Measurements from ENCODE around the gene GRK2. TPM values are rescaled to one million over a fixed set of nuclear protein-coding genes. Genes with fewer than 3 reads are reported as not detected.
"Not testable (repeated sequence)": the region's sequence is repeated elsewhere in the genome, so short reads cannot be mapped to it uniquely, and the experiment has no call there.

Gene GRK2
- polyA plus RNA-seq (2013, experiment 1 of 4) = 47.7 TPM
- 45.8 TPM for polyA plus RNA-seq (2013, experiment 2 of 4)
- polyA plus RNA-seq (2013, experiment 3 of 4) = 35.1 TPM
- 37.3 TPM for polyA plus RNA-seq (2013, experiment 4 of 4)

GRCh38 chr11:67266449-67267187 lies at the start of gene GRK2:
GRK2 (plus strand) TSS chr11:67266473; CDS start chr11:67266700, 227 bp downstream.
- no peaks in the 10 kb centered on the region for H3K9me3 ChIP-seq (ENCODE audit: control insufficient read depth, low read length)
- H3K27me3 ChIP-seq (ENCODE audit: control insufficient read depth, insufficient read depth, low read length, poor library complexity, severe bottlenecking) = peaks cover 24% of the 10 kb centered on the region
- WGBS, 2 experiments = 0 to 1% methylated on average over 103 of the region's 103 CpGs
- no peaks in the 10 kb centered on the region for H3K36me3 ChIP-seq (ENCODE audit: control insufficient read depth, insufficient read depth, low read length)
- H3K4me1 ChIP-seq (ENCODE audit: control insufficient read depth, insufficient read depth, low read length) = peaks cover 37% of the 10 kb centered on the region
- peak within 1 kb of the TSS; percentile 86 for H3K4me3 ChIP-seq (ENCODE audit: insufficient read depth, low read depth, low read length)
- H3K27ac ChIP-seq (ENCODE audit: insufficient read depth, low read depth, low read length, poor library complexity, severe bottlenecking) = no peak within 1 kb of the TSS

- Histone ChIP-seq H3K4me3 (ENCODE audit: insufficient read depth, low read depth, low read length) (no peak overlapping the region), H3K27ac (ENCODE audit: insufficient read depth, low read depth, low read length, poor library complexity, severe bottlenecking) (no peak overlapping the region), H3K27me3 (ENCODE audit: control insufficient read depth, insufficient read depth, low read length, poor library complexity, severe bottlenecking) (no peaks in the 10 kb centered on the region), H3K9me3 (ENCODE audit: control insufficient read depth, low read length) (no peaks in the 10 kb centered on the region), H3K4me1 (ENCODE audit: control insufficient read depth, insufficient read depth, low read length) (no peaks in the 10 kb centered on the region), H3K36me3 (ENCODE audit: control insufficient read depth, insufficient read depth, low read length) (peaks cover 40% of the 10 kb centered on the region)
- 92 to 98% methylated on average over 6 to 7 of the region's 8 CpGs for WGBS, 2 experiments
Measured at GRCh38 chr11:67227726-67228125, 38.5 kb upstream of the GRK2 start.

DNA sequence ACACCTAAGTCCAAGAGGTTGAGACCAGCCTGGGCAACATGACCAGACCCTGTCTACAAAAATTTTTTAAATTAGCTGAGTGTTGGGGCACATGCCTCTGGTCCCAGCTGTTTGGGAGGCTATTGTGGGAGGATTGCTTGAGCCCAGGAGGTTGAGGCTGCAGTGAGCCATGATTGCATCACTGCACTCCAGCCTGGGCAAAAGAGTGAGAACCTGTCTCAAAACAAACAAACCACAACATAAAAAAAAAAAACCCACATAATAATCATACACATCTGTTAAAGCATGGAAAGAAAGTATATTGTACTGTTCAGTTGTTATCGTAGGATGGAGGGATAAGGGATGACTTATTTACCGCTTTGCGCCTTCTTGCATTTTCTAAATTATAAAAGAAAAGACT lies 35.9 kb upstream of the GRK2 start:
- 100% methylated on average over 2 of the region's 3 CpGs; no CpG with 5 or more reads in 1 of the 2 experiments for WGBS, 2 experiments

GRCh38 chr11:67230886-67231285 lies 35.4 kb upstream of the GRK2 start:
- no peaks in the 10 kb centered on the region for H3K9me3 ChIP-seq (ENCODE audit: control insufficient read depth, low read length)
- H3K27ac ChIP-seq (ENCODE audit: insufficient read depth, low read depth, low read length, poor library complexity, severe bottlenecking) = no peak overlapping the region
- H3K36me3 ChIP-seq (ENCODE audit: control insufficient read depth, insufficient read depth, low read length) = peaks cover 28% of the 10 kb centered on the region
- no peak overlapping the region for H3K4me3 ChIP-seq (ENCODE audit: insufficient read depth, low read depth, low read length)
- H3K27me3 ChIP-seq (ENCODE audit: control insufficient read depth, insufficient read depth, low read length, poor library complexity, severe bottlenecking) = no peaks in the 10 kb centered on the region
- WGBS, 2 experiments = 92 to 94% methylated on average over 1 of the region's 1 CpG
- no peaks in the 10 kb centered on the region for H3K4me1 ChIP-seq (ENCODE audit: control insufficient read depth, insufficient read depth, low read length)

More for the DNA sequence above, 35.9 kb upstream of the GRK2 start:
- Histone ChIP-seq H3K4me1 (ENCODE audit: control insufficient read depth, insufficient read depth, low read length) (no peaks in the 10 kb centered on the region), H3K27ac (ENCODE audit: insufficient read depth, low read depth, low read length, poor library complexity, severe bottlenecking) (no peak overlapping the region), H3K36me3 (ENCODE audit: control insufficient read depth, insufficient read depth, low read length) (peaks cover 28% of the 10 kb centered on the region), H3K9me3 (ENCODE audit: control insufficient read depth, low read length) (no peaks in the 10 kb centered on the region), H3K4me3 (ENCODE audit: insufficient read depth, low read depth, low read length) (no peak overlapping the region), H3K27me3 (ENCODE audit: control insufficient read depth, insufficient read depth, low read length, poor library complexity, severe bottlenecking) (no peaks in the 10 kb centered on the region)

DNA sequence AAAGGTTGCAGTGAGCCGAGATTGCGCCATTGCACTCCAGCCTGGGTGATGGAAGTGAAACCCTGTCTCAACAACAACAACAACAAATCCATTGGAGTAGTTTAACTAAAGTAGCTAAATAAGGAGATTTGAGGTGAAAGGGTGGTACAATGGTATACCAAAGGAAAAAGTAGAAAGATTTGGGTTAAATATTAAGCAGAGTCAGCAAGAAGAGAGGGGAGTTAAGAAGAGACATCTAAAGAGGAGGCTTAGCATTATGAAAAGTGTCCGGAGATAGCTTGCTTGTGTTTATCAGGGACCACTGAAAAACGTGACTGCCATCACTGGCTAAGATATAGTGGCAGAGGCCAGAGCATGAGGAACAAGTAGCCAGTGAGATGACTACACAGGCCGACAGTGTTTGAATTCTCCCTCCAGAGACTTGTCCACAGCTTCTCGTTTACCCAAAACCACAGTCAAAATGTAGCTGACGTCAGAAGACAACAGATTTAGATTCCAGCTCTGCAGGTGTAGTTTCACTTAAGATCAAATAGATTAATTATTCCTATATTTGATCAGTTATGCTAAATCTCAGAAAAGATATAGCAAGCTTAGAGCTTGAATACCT lies 32.6 kb upstream of the GRK2 start:
- no peaks in the 10 kb centered on the region for H3K27me3 ChIP-seq (ENCODE audit: control insufficient read depth, insufficient read depth, low read length, poor library complexity, severe bottlenecking)
- WGBS, 2 experiments = 94 to 95% methylated on average over 6 to 7 of the region's 7 CpGs
- peaks cover 21% of the 10 kb centered on the region for H3K36me3 ChIP-seq (ENCODE audit: control insufficient read depth, insufficient read depth, low read length)
- peaks cover 2% of the 10 kb centered on the region for H3K4me1 ChIP-seq (ENCODE audit: control insufficient read depth, insufficient read depth, low read length)
- H3K9me3 ChIP-seq (ENCODE audit: control insufficient read depth, low read length) = no peaks in the 10 kb centered on the region
- no peak overlapping the region for H3K4me3 ChIP-seq (ENCODE audit: insufficient read depth, low read depth, low read length)
- no peak overlapping the region for H3K27ac ChIP-seq (ENCODE audit: insufficient read depth, low read depth, low read length, poor library complexity, severe bottlenecking)

- Histone ChIP-seq H3K36me3 (ENCODE audit: control insufficient read depth, insufficient read depth, low read length) (peaks cover 12% of the 10 kb centered on the region), H3K4me1 (ENCODE audit: control insufficient read depth, insufficient read depth, low read length) (peaks cover 11% of the 10 kb centered on the region)
- WGBS, 2 experiments = 86 to 95% methylated on average over 8 of the region's 8 CpGs
- not testable (repeated sequence) for H3K27ac ChIP-seq (ENCODE audit: insufficient read depth, low read depth, low read length, poor library complexity, severe bottlenecking); H3K27me3 ChIP-seq (ENCODE audit: control insufficient read depth, insufficient read depth, low read length, poor library complexity, severe bottlenecking); H3K4me3 ChIP-seq (ENCODE audit: insufficient read depth, low read depth, low read length); H3K9me3 ChIP-seq (ENCODE audit: control insufficient read depth, low read length)
Measured at GRCh38 chr11:67234571-67234970, 31.7 kb upstream of the GRK2 start.

GRCh38 chr11:67237574-67237973 lies 28.7 kb upstream of the GRK2 start:
- Histone ChIP-seq H3K27ac (ENCODE audit: insufficient read depth, low read depth, low read length, poor library complexity, severe bottlenecking) (no peak overlapping the region), H3K36me3 (ENCODE audit: control insufficient read depth, insufficient read depth, low read length) (no peaks in the 10 kb centered on the region), H3K4me3 (ENCODE audit: insufficient read depth, low read depth, low read length) (no peak overlapping the region), H3K4me1 (ENCODE audit: control insufficient read depth, insufficient read depth, low read length) (peaks cover 16% of the 10 kb centered on the region), H3K27me3 (ENCODE audit: control insufficient read depth, insufficient read depth, low read length, poor library complexity, severe bottlenecking) (no peaks in the 10 kb centered on the region), H3K9me3 (ENCODE audit: control insufficient read depth, low read length) (no peaks in the 10 kb centered on the region)
- WGBS, 2 experiments = no CpG with 5 or more reads among the region's 1 CpG

GRCh38 chr11:67238894-67239782 lies 27.1 kb upstream of the GRK2 start:
- Histone ChIP-seq H3K27me3 (ENCODE audit: control insufficient read depth, insufficient read depth, low read length, poor library complexity, severe bottlenecking) (no peaks in the 10 kb centered on the region), H3K4me3 (ENCODE audit: insufficient read depth, low read depth, low read length) (peak overlapping the region; percentile 68), H3K4me1 (ENCODE audit: control insufficient read depth, insufficient read depth, low read length) (peaks cover 16% of the 10 kb centered on the region), H3K27ac (ENCODE audit: insufficient read depth, low read depth, low read length, poor library complexity, severe bottlenecking) (peak overlapping the region; percentile 98), H3K36me3 (ENCODE audit: control insufficient read depth, insufficient read depth, low read length) (peaks cover 13% of the 10 kb centered on the region), H3K9me3 (ENCODE audit: control insufficient read depth, low read length) (no peaks in the 10 kb centered on the region)
- 46 to 48% methylated on average over 10 of the region's 10 CpGs for WGBS, 2 experiments

DNA sequence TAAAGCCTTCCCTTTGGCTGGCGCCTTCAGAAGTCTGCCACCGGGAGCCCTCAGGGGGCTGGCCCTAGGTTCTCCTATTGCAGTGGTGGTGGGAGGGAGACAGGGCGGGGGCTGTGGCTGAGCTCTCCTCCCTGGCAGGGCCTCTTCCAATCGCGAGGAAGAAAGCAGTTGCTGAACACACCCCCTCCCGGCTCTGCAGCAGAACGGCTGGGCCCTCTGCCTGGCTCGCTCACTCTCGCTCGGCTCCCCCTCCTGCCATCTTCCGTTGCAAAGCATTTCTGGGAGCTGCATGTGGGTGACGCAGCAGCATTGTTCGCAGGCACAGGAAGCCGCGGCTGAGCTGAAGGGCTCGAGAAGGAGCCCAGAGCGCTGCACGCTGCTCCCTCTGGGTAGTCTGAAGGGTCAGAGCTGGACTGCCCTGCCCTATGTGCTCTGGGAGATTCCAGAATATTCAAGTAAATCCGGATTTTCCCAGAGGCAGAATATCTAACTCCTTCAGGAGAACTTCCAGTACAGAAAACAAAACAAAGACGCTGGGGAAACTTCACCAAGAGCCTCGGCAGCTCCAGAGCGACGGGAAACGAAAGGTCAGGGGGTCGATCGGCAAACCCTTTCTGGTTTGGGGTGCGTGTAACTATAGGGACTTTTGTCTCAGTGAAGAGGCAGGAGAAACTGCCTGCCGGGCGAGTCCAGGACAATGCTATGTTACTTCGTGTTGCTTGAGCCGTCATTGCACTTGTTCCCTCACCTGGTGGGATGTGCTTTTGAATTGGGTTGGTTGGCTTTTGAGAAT lies 26.3 kb upstream of the GRK2 start:
- WGBS, 2 experiments = 0% methylated on average over 31 of the region's 31 CpGs
- H3K4me1 ChIP-seq (ENCODE audit: control insufficient read depth, insufficient read depth, low read length) = peaks cover 16% of the 10 kb centered on the region

More for the DNA sequence above, 26.3 kb upstream of the GRK2 start:
- Histone ChIP-seq H3K36me3 (ENCODE audit: control insufficient read depth, insufficient read depth, low read length) (peaks cover 20% of the 10 kb centered on the region), H3K9me3 (ENCODE audit: control insufficient read depth, low read length) (no peaks in the 10 kb centered on the region), H3K27ac (ENCODE audit: insufficient read depth, low read depth, low read length, poor library complexity, severe bottlenecking) (peak overlapping the region; percentile 98), H3K27me3 (ENCODE audit: control insufficient read depth, insufficient read depth, low read length, poor library complexity, severe bottlenecking) (no peaks in the 10 kb centered on the region), H3K4me3 (ENCODE audit: insufficient read depth, low read depth, low read length) (peak overlapping the region; percentile 68)
